BJ (cell line): Measurements from ENCODE around the gene FNDC3B. TPM values are rescaled to one million over a fixed set of nuclear protein-coding genes. Genes with fewer than 3 reads are reported as not detected.

Experiments
- CTCF ChIA-PET: fragments of 350-600 bp; formaldehyde crosslinking; extraction: SDS; loops from one replicate; lab custom pipeline; 2021; ENCODE audit warnings: antibody characterized with exemption, inconsistent platforms; lab: Yijun Ruan, JAX
- POLR2A ChIA-PET: fragments of 300-600 bp; sonication (Branson Sonifier 250); formaldehyde crosslinking; extraction: SDS; loops from one replicate; lab custom pipeline; 2021; ENCODE audit warnings: antibody characterized with exemption; lab: Charles Lee
- DNase-seq: peaks from one replicate; pipeline ENCODE4 v3.0.0-alpha.2; 2011; ENCODE audit warnings: low read depth
- H3K27me3 ChIP-seq: 2 replicates; pipeline ENCODE4 v1.6.0; 2011; ENCODE audit warnings: low read length; ENCODE audit not compliant: control insufficient read depth, insufficient read depth
- H3K36me3 ChIP-seq: 2 replicates; pipeline ENCODE4 v1.5.1; 2011; ENCODE audit warnings: low read length; ENCODE audit not compliant: control insufficient read depth, insufficient read depth
- H3K4me3 ChIP-seq: 2 replicates; pipeline ENCODE4 v1.5.1; 2011; ENCODE audit warnings: low read depth, mild to moderate bottlenecking, control low read depth, low read length
- polyA plus RNA-seq: library from polyadenylated mRNA; depleted of rRNA; stranded (reverse); fragments of >200 nt; gene quantifications from 2 replicates; pipeline ENCODE4 v1.2.3, GENCODE V29; 2011
- TF ChIP-seq, protein P1 (sequence below): IDR thresholded peaks from 2 replicates; pipeline ENCODE4 v1.5.1; 2011; ENCODE audit warnings: low read depth, mild to moderate bottlenecking, control low read depth, inconsistent platforms, low read length, moderate library complexity; ENCODE audit not compliant: insufficient read depth

The FNDC3B gene
- polyA plus RNA-seq, 1 experiment = 28.6 TPM

DNA sequence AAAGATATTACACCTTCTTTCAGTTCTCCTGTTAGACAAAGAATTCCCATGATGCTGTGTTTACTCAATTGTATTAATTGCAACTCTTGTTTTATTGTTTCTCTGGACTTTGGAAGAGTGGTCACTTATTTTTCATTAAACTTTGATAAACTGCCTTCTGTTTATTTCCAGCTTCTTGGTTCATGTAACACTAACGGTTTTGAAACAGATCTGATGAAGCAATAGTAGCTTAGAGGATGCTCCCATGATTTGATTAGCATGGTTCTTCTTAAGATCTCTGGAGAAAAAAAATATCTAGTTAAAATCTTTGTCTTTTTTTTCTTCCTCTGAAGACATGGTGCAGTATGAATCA, 90.1 kb downstream of the FNDC3B start:
- H3K36me3 ChIP-seq = peaks cover 2% of the 10 kb centered on the region; the same call in 1 of the 2 replicates
- POLR2A ChIA-PET = interaction anchor here (0.5 to 0.9 kb wide), 4 partner anchors 10 to 1680 kb away, joined by 3 to 10 read pairs (median 3); no protein-coding TSS in a partner anchor
- H3K4me3 ChIP-seq = no peak overlapping the region
- TF ChIP-seq, protein P1, sequence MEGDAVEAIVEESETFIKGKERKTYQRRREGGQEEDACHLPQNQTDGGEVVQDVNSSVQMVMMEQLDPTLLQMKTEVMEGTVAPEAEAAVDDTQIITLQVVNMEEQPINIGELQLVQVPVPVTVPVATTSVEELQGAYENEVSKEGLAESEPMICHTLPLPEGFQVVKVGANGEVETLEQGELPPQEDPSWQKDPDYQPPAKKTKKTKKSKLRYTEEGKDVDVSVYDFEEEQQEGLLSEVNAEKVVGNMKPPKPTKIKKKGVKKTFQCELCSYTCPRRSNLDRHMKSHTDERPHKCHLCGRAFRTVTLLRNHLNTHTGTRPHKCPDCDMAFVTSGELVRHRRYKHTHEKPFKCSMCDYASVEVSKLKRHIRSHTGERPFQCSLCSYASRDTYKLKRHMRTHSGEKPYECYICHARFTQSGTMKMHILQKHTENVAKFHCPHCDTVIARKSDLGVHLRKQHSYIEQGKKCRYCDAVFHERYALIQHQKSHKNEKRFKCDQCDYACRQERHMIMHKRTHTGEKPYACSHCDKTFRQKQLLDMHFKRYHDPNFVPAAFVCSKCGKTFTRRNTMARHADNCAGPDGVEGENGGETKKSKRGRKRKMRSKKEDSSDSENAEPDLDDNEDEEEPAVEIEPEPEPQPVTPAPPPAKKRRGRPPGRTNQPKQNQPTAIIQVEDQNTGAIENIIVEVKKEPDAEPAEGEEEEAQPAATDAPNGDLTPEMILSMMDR = no peak
- no peak for DNase-seq
- CTCF ChIA-PET = interaction anchor here (0.5 kb wide), 1 partner anchor 849 kb away, joined by 3 read pairs; no protein-coding TSS in a partner anchor
- H3K27me3 ChIP-seq = no peaks in the 10 kb centered on the region

DNA sequence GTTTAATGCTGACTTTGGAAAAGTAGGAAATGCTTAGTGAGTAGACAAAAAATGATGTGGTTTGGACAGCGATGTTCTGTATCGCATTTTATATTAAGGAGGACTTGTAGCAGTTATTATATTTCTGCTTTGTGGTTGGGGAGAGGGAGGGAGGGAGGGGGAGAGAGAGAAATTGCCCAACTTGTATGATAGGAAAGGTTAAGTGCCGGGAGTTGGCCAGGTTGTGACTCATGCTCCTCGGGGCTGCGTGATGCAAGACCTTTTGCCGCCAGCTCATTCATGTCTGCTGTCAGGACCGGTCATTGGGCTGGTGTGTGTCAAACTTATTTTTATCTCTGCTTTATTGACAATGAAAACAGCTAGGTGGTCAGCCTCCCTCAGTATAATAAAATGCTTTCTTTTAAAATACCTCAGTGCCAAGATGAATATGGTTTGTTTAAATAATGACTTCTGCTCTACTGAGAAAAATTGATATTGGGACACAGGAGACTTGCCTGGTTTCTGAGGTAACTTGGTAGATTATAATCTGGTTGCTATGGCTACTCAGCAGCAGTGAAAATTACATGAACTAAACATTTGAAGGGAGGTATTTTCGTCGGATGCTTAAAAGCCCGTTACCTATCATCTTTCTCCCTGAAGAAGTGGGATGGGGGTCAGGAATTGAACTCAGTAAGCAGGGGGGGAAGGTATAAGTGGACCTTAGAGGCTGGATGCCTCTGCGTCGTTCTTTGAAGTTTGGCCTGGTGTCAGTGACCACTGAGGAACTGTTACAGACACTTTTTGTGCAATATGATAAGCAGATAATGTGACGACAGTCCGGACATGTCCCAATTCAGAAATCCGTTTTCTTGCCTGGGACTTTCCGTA, 90.7 kb downstream of the FNDC3B start:
- TF ChIP-seq, protein P1 = no peak
- CTCF ChIA-PET = interaction anchor here (0.7 kb wide), 1 partner anchor 203 kb away, joined by 3 read pairs; no protein-coding TSS in a partner anchor
- Histone ChIP-seq H3K36me3 (peaks cover 2% of the 10 kb centered on the region; the same call in 1 of the 2 replicates), H3K27me3 (no peaks in the 10 kb centered on the region), H3K4me3 (no peak overlapping the region)
- POLR2A ChIA-PET = interaction anchor here (0.6 to 0.9 kb wide), 3 partner anchors 48 to 1680 kb away, joined by 3 to 10 read pairs (median 3); no protein-coding TSS in a partner anchor
- peak; percentile 98 for DNase-seq

DNA sequence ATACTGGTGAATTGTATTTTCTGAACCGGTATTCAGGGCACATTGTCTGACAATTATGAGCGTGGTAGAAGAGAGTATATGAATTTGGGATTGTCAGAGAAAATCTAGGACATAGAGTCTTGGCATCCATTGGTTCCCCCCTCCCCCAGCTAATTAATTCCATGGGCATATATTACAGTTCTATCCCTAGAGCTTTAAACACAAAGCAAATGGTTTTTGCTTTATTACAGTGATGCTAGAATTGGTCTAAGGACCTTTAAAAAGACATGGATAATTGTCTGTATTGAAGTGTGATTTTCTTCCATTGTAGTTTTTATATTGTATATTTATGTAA, 91.3 kb downstream of the FNDC3B start:
- ChIA-PET POLR2A (no interaction called here), CTCF (interaction anchor here (0.7 kb wide), 1 partner anchor 202 kb away, joined by 3 read pairs; no protein-coding TSS in a partner anchor)
- no peak overlapping the region for H3K4me3 ChIP-seq
- TF ChIP-seq, protein P1 = no peak
- no peak for DNase-seq
- 0 out of 2 replicates have a peak, but pooled peaks cover 1% of the 10 kb centered on the region for H3K36me3 ChIP-seq
- no peaks in the 10 kb centered on the region for H3K27me3 ChIP-seq

DNA sequence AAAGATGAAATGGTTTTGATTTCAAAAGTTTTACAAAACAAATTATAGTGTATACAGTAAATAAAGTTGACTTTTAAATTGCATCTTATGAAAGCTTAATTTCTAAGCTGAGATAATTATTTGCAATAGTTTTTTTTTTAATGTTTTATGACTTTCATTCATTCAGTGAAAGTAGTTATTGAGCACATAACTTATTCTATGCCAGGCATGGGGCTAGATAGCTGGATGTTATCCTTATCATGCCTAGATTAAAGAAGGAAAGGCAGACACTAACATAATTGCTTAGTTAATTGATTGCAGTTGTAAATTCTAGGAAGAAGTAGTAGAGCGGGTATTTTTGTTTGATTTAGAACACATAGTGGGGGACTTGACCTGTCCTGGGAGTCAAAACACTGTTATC, 92.4 kb downstream of the FNDC3B start:
- Histone ChIP-seq H3K4me3 (no peak overlapping the region), H3K36me3 (0 out of 2 replicates have a peak, but pooled peaks cover 1% of the 10 kb centered on the region), H3K27me3 (no peaks in the 10 kb centered on the region)
- TF ChIP-seq, protein P1 = no peak
- DNase-seq = no peak
- POLR2A ChIA-PET = no interaction called here
- CTCF ChIA-PET = interaction anchor here (0.5 kb wide), 1 partner anchor 302 kb away, joined by 3 read pairs; no protein-coding TSS in a partner anchor

DNA sequence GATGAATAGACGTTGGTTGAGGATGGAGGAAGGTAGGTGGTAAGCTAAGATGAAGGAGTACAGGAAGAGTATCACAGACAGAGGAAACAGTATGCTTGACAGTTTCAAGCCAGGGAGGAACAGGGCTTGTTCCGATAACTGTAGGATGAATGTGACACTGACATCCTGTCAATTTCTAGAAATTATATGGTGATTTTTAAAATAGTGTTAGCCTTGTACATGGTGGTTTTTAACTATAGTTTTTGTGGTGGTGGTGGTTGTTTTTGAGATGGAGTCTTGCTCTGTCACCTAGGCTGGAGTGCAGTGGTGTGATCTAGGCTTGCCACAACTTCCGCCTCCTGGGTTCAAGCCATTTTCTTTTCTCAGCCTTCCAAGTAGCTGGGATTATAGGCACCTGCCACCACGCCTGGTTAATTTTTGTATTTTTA, 92.8 kb downstream of the FNDC3B start:
- Histone ChIP-seq H3K4me3 (no peak overlapping the region), H3K27me3 (no peaks in the 10 kb centered on the region), H3K36me3 (0 out of 2 replicates have a peak, but pooled peaks cover 1% of the 10 kb centered on the region)
- TF ChIP-seq, protein P1 = no peak
- ChIA-PET CTCF (interaction anchor here (0.5 kb wide), 1 partner anchor 302 kb away, joined by 3 read pairs; no protein-coding TSS in a partner anchor), POLR2A (no interaction called here)
- DNase-seq = no peak
